ENCODE data around the gene GNLY. TPM values are rescaled to one million over a fixed set of nuclear protein-coding genes. Genes with fewer than 3 reads are reported as not detected.

GNLY gene
- total and polyA plus RNA-seq, 2 donors (not counting 3 experiments of a cell fraction or from before 2014, with no cell fraction given), result not detected

GRCh38 chr2:85734015-85734414 lies 39.9 kb downstream of the GNLY start:
- Histone ChIP-seq H3K36me3 (ENCODE audit: control insufficient read depth in 2 of 2, extremely low read depth in 1 of 2, insufficient read depth in 2 of 2, low read length in 2 of 2) (no peaks in the 10 kb centered on the region), H3K9ac (replicated peaks; ENCODE audit: extremely low read depth, insufficient read depth, low read length) (no peak overlapping the region), H3K9me1 (replicated peaks; ENCODE audit: control insufficient read depth, extremely low read depth, insufficient read depth, low read length) (no peaks in the 10 kb centered on the region), H2AFZ (ENCODE audit: low read depth, low read length) (no peak overlapping the region), H4K20me1 (replicated peaks; ENCODE audit: control insufficient read depth, extremely low read depth, insufficient read depth, low read length) (no peaks in the 10 kb centered on the region), H3K9me3 (replicated peaks; ENCODE audit: control insufficient read depth, insufficient read depth, low read length) (no peaks in the 10 kb centered on the region), H3K4me1 (ENCODE audit: control insufficient read depth, extremely low read depth, insufficient read depth, low read length) (peaks cover 24% of the 10 kb centered on the region), H3K27ac (ENCODE audit: insufficient read depth, low read depth, low read length) (peak overlapping the region; percentile 100), H3K4me2 (ENCODE audit: insufficient read depth, low read length) (no peak overlapping the region), H3K27me3 (ENCODE audit: control insufficient read depth in 2 of 2, insufficient read depth in 2 of 2, low read length in 2 of 2) (no peaks in the 10 kb centered on the region), H3K4me3 (replicated peaks in 1 of 3; ENCODE audit: insufficient read depth in 1 of 3, low read depth in 1 of 3, low read length in 3 of 3) (no peak overlapping the region), H3K79me2 (ENCODE audit: control insufficient read depth, insufficient read depth, low read length) (no peaks in the 10 kb centered on the region)
- dilution Hi-C loops (cut with MboI; ENCODE audit: extremely low pct_ligation_motif_present, low sequenced_read_pairs), result no loop called here
- BruUV-seq (replicated peaks), result no TSS peak
- POLR2A ChIA-PET, result no interaction called here
- DNase-seq (ENCODE audit: low read depth, low spot score) (no peak), FAIRE-seq (no peak)
- TF ChIP-seq MAX (IDR thresholded peaks at IDR 0.05; ENCODE audit: insufficient read depth, insufficient read length), result no peak
- TF ChIP-seq MYC (IDR thresholded peaks at IDR 0.05; ENCODE audit: low read depth, low read length), result no peak
- no peak for TF ChIP-seq FOS (IDR thresholded peaks at IDR 0.05; ENCODE audit: borderline replicate concordance, insufficient read depth, low read length)
- TF ChIP-seq POLR2A (IDR thresholded peaks at IDR 0.05; ENCODE audit: low read depth, low read length), result no peak
- TF ChIP-seq GATA2 (IDR thresholded peaks at IDR 0.05; ENCODE audit: insufficient read depth, insufficient read length, low read depth, low read length), result no peak
- TF ChIP-seq EZH2 (IDR thresholded peaks at IDR 0.05; ENCODE audit: borderline replicate concordance, low read depth, low read length, severe bottlenecking), result no peak
- no peak for TF ChIP-seq JUN (IDR thresholded peaks at IDR 0.05; ENCODE audit: borderline replicate concordance, insufficient read depth, insufficient read length, low read depth)
- TF ChIP-seq POLR2AphosphoS5 (IDR thresholded peaks at IDR 0.05; ENCODE audit: insufficient read depth, low read depth, low read length), result no peak
- TF ChIP-seq CTCF (IDR thresholded peaks at IDR 0.05; ENCODE audit: extremely low read depth in 1 of 2, insufficient read depth in 1 of 2, low read depth in 1 of 2, low read length in 2 of 2), result no peak
- intact Hi-C loops (cut with micrococcal nuclease), result loop anchor here (1.0 kb wide), 1 partner anchor 8 kb away; no protein-coding TSS in a partner anchor
- CTCF ChIA-PET, result interaction anchor here (1.3 to 5.2 kb wide), 3 partner anchors 16 to 155 kb away, joined by 3 to 27 read pairs (median 7); no protein-coding TSS in a partner anchor

All from endothelial cell of umbilical vein (primary cell).